Smooth muscle cell (in vitro differentiated cells): Measurements from ENCODE around the gene CAMK2A. TPM values are rescaled to one million over a fixed set of nuclear protein-coding genes. Genes with fewer than 3 reads are reported as not detected.
"Not testable (repeated sequence)": the region's sequence is repeated elsewhere in the genome, so short reads cannot be mapped to it uniquely, and the experiment has no call there.

Experiments used
- DNase-seq: peaks from one replicate; lab custom pipeline; 2025; ENCODE audit not compliant: unreplicated experiment; lab: John Stamatoyannopoulos, UW
- H2AFZ ChIP-seq: fragments of 200-600 bp; sonication (generic); 2 replicates; pipeline ENCODE4 v1.6.0; 2016; ENCODE audit warnings: antibody characterized with exemption, low read depth, mild to moderate bottlenecking
- H3F3A ChIP-seq: fragments of 200-600 bp; sonication (generic); 2 replicates; pipeline ENCODE4 v1.6.0; 2017; ENCODE audit warnings: antibody characterized with exemption, low read depth
- H3K27ac ChIP-seq: fragments of 200-600 bp; sonication (generic); 2 replicates; pipeline ENCODE4 v1.5.1; 2016; ENCODE audit warnings: low read depth, mild to moderate bottlenecking
- H3K27me3 ChIP-seq: fragments of 200-600 bp; sonication (generic); 2 replicates; pipeline ENCODE4 v1.6.1; 2016; ENCODE audit warnings: low read depth, mild to moderate bottlenecking
- H3K36me3 ChIP-seq: fragments of 200-600 bp; sonication (generic); 2 replicates; pipeline ENCODE4 v1.5.1; 2016; ENCODE audit warnings: low read depth
- H3K4me1 ChIP-seq: fragments of 200-600 bp; sonication (generic); 2 replicates; pipeline ENCODE4 v1.5.1; 2016; ENCODE audit warnings: low read depth
- H3K4me2 ChIP-seq: fragments of 200-600 bp; sonication (generic); 2 replicates; pipeline ENCODE4 v1.6.0; 2016; ENCODE audit warnings: mild to moderate bottlenecking
- H3K4me3 ChIP-seq: fragments of 200-600 bp; sonication (generic); 2 replicates; pipeline ENCODE4 v1.5.1; 2016; ENCODE audit warnings: mild to moderate bottlenecking
- H3K79me2 ChIP-seq: fragments of 200-600 bp; sonication (generic); 2 replicates; pipeline ENCODE4 v1.6.0; 2016; ENCODE audit warnings: low read depth, mild to moderate bottlenecking
- H3K9ac ChIP-seq: fragments of 200-600 bp; sonication (generic); 2 replicates; pipeline ENCODE4 v1.6.0; 2016; ENCODE audit warnings: low read depth
- H3K9me3 ChIP-seq: fragments of 200-600 bp; sonication (generic); replicated peaks from 2 replicates; pipeline ENCODE4 v1.5.1; 2016; ENCODE audit warnings: low read depth
- H4K20me1 ChIP-seq: fragments of 200-600 bp; sonication (generic); 2 replicates; pipeline ENCODE4 v1.6.0; 2016; ENCODE audit warnings: low read depth
- CTCF ChIP-seq: fragments of 200-600 bp; sonication (generic); IDR thresholded peaks from 2 replicates; pipeline ENCODE4 v1.5.1; 2017; ENCODE audit warnings: borderline replicate concordance, mild to moderate bottlenecking, antibody characterized with exemption; ENCODE audit not compliant: insufficient read depth, poor library complexity, severe bottlenecking
- WGBS: methylation state at CpG from one replicate; pipeline ENCODE4 v1.1.7; 2016; ENCODE audit warnings: low lambda C conversion rate; 5-methylcytosine and 5-hydroxymethylcytosine counted together
- polyA plus RNA-seq: library from polyadenylated mRNA; unstranded; fragments of >200 nt; fragmentation: Nextera tagmentation; extraction: Ambion mirVana; gene quantifications from 2 replicates; pipeline ENCODE4 v1.2.1, GENCODE V29; 2016
- total RNA-seq: library from RNA; depleted of rRNA; stranded (reverse); fragments of >200 nt; gene quantifications from 2 replicates; pipeline ENCODE4 v1.2.3, GENCODE V29; 2014

The CAMK2A gene
- total and polyA plus RNA-seq, 2 experiments from 2014 or later: 0.83 to 1.6 TPM

- H3K4me2 ChIP-seq: no peak overlapping the region
- H2AFZ ChIP-seq: no peak overlapping the region
- no peaks in the 10 kb centered on the region for H4K20me1 ChIP-seq
- H3K9ac ChIP-seq: no peak overlapping the region
- H3K9me3 ChIP-seq: no peaks in the 10 kb centered on the region
- no peak for TF ChIP-seq CTCF
- H3K4me3 ChIP-seq: no peak overlapping the region
- no peaks in the 10 kb centered on the region for H3K79me2 ChIP-seq
- no peak for DNase-seq
- no peaks in the 10 kb centered on the region for H3K36me3 ChIP-seq
- no peaks in the 10 kb centered on the region for H3F3A ChIP-seq
- no peak overlapping the region for H3K27ac ChIP-seq
- 86% methylated on average over 5 of the region's 5 CpGs for WGBS
- no peaks in the 10 kb centered on the region for H3K27me3 ChIP-seq
- no peaks in the 10 kb centered on the region for H3K4me1 ChIP-seq
Observed at GRCh38 chr5:150234576-150235499, 54.7 kb downstream of the CAMK2A start.

GRCh38 chr5:150233706-150234105, 55.9 kb downstream of the CAMK2A start:
- not testable (repeated sequence) for H3K36me3 ChIP-seq, H4K20me1 ChIP-seq, H3K4me2 ChIP-seq, DNase-seq, H3K9me3 ChIP-seq, H3K9ac ChIP-seq, H3K27ac ChIP-seq, H2AFZ ChIP-seq, H3F3A ChIP-seq, H3K4me1 ChIP-seq, H3K79me2 ChIP-seq, H3K27me3 ChIP-seq, H3K4me3 ChIP-seq
- 85% methylated on average over 5 of the region's 5 CpGs for WGBS

- Histone ChIP-seq H3K4me3 (no peak overlapping the region), H2AFZ (no peak overlapping the region), H3K27me3 (no peaks in the 10 kb centered on the region), H4K20me1 (no peaks in the 10 kb centered on the region), H3K4me2 (no peak overlapping the region), H3K36me3 (no peaks in the 10 kb centered on the region), H3K79me2 (no peaks in the 10 kb centered on the region), H3K27ac (no peak overlapping the region), H3F3A (no peaks in the 10 kb centered on the region), H3K4me1 (no peaks in the 10 kb centered on the region), H3K9me3 (no peaks in the 10 kb centered on the region), H3K9ac (no peak overlapping the region)
- 96% methylated on average over 7 of the region's 7 CpGs for WGBS
- TF ChIP-seq CTCF: no peak
- DNase-seq: no peak
Observed at GRCh38 chr5:150230842-150231241, 58.7 kb downstream of the CAMK2A start.

GRCh38 chr5:150229571-150229970, 60.0 kb downstream of the CAMK2A start:
- no peak overlapping the region for H3K4me3 ChIP-seq
- 78% methylated on average over 3 of the region's 3 CpGs for WGBS
- H3F3A ChIP-seq: no peaks in the 10 kb centered on the region
- no peak overlapping the region for H3K27ac ChIP-seq
- H3K4me1 ChIP-seq: no peaks in the 10 kb centered on the region
- no peak overlapping the region for H2AFZ ChIP-seq
- no peak overlapping the region for H3K4me2 ChIP-seq
- no peaks in the 10 kb centered on the region for H3K27me3 ChIP-seq
- no peaks in the 10 kb centered on the region for H4K20me1 ChIP-seq
- H3K36me3 ChIP-seq: no peaks in the 10 kb centered on the region
- H3K79me2 ChIP-seq: no peaks in the 10 kb centered on the region
- no peak for TF ChIP-seq CTCF
- no peak overlapping the region for H3K9ac ChIP-seq
- H3K9me3 ChIP-seq: no peaks in the 10 kb centered on the region
- no peak for DNase-seq
